Lung (tissue), 12 donors: Measurements from ENCODE around the gene HEATR3. TPM values are rescaled to one million over a fixed set of nuclear protein-coding genes. Genes with fewer than 3 reads are reported as not detected.

Experiments
- ATAC-seq: fragments of 200-7000 bp; cut with Tn5 transposase; one replicate; pipeline ENCODE4 v1.9.1; 2020; ENCODE audit warnings: moderate number of reproducible peaks; ENCODE audit not compliant: insufficient read depth, low FRiP score
- DNase-seq, 3 donors: peaks; one replicate each; pipeline ENCODE4 v3.0.0-alpha.2; 2013 to 2017
- H3K27ac ChIP-seq, 2 donors: one replicate each; pipeline ENCODE4 v1.5.1; 2013; ENCODE audit warnings: mild to moderate bottlenecking in 2 of 2, moderate library complexity in 2 of 2, control low read depth in 1 of 2, inconsistent platforms in 1 of 2, low read depth in 1 of 2, low read length in 1 of 2
- H3K27me3 ChIP-seq, 3 donors: one replicate each; pipeline ENCODE4 v1.5.1; 2013; ENCODE audit warnings: low read length in 2 of 3; ENCODE audit not compliant: control insufficient read depth in 3 of 3, insufficient read depth in 3 of 3
- H3K36me3 ChIP-seq, 4 donors: one replicate each; pipeline ENCODE4 v1.5.1; 2013; ENCODE audit warnings: low read length in 4 of 4, mild to moderate bottlenecking in 1 of 4, moderate library complexity in 1 of 4; ENCODE audit not compliant: control insufficient read depth in 4 of 4, insufficient read depth in 4 of 4
- H3K4me1 ChIP-seq, 5 donors: one replicate each; pipeline ENCODE4 v1.5.1; 2013; ENCODE audit warnings: low read length in 5 of 5, mild to moderate bottlenecking in 2 of 5, moderate library complexity in 1 of 5; ENCODE audit not compliant: control insufficient read depth in 5 of 5, insufficient read depth in 5 of 5
- H3K4me3 ChIP-seq: one replicate; pipeline ENCODE4 v1.5.1; 2013; ENCODE audit warnings: mild to moderate bottlenecking, control low read depth, moderate library complexity
- H3K9ac ChIP-seq, 2 donors: one replicate each; pipeline ENCODE4 v1.5.1; 2013; ENCODE audit warnings: low read length in 2 of 2, control low read depth in 1 of 2; ENCODE audit not compliant: insufficient read depth in 1 of 2
- H3K9me3 ChIP-seq, 4 donors: one replicate each; pipeline ENCODE4 v1.5.1; 2013; ENCODE audit warnings: low read length in 3 of 4, mild to moderate bottlenecking in 1 of 4, moderate library complexity in 1 of 4; ENCODE audit not compliant: control insufficient read depth in 4 of 4, insufficient read depth in 3 of 4
- CTCF ChIP-seq: IDR thresholded peaks from 2 replicates; pipeline ENCODE4 v1.5.1; 2012; ENCODE audit warnings: mild to moderate bottlenecking; ENCODE audit errors: control extremely low read depth, extremely low read depth
- WGBS, 2 donors: extraction: QIAGEN DNeasy Blood & Tissue Kit; methylation state at CpG; one replicate each; pipeline ENCODE4 v1.1.7; 2013; 5-methylcytosine and 5-hydroxymethylcytosine counted together
- polyA plus RNA-seq, 2 donors: library from polyadenylated mRNA; stranded (reverse); fragments of 200-250 nt; gene quantifications; one replicate each; pipeline ENCODE4 v1.2.1, GENCODE V29; 2013
- total RNA-seq, 2 donors: library from RNA; depleted of rRNA in 1 of 2; stranded (reverse); fragments of >200 nt in 1 of 2; gene quantifications; one replicate each; pipeline ENCODE4 v1.2.1, GENCODE V29; 2014 to 2021
- donor health status: control.
- donor health status: control.
- donor health status: Bipolar disorder and iron deficiency.
- donor health status: healthy.
- donor health status: DM: yes; HTN: yes; CAD: no.

HEATR3 gene
- total and polyA plus RNA-seq, 4 donors = 8.7 to 29.9 (median 14.1) TPM

- WGBS, 2 donors = 54 to 77% methylated on average over 8 of the region's 8 CpGs
- peaks cover 0 to 13% (median 6%) of the 10 kb centered on the region in 5 donors for H3K4me1 ChIP-seq
- no peaks in the 10 kb centered on the region for H3K27me3 ChIP-seq
- ATAC-seq = no peak
- TF ChIP-seq CTCF = no peak
- H3K9me3 ChIP-seq = no peaks in the 10 kb centered on the region
- peaks cover 1 to 10% (median 9%) of the 10 kb centered on the region in 4 donors for H3K36me3 ChIP-seq
- no peak overlapping the region for H3K4me3 ChIP-seq
- peak; percentile 18 to 51 (median 46) for DNase-seq
- no peak overlapping the region for H3K9ac ChIP-seq
- H3K27ac ChIP-seq = no peak overlapping the region
Measured at GRCh38 chr16:50040018-50040417, 25.8 kb upstream of the HEATR3 start.

GRCh38 chr16:50040710-50041109, 25.1 kb upstream of the HEATR3 start:
- 30 to 65% methylated on average over 1 of the region's 1 CpG for WGBS, 2 donors
- no peaks in the 10 kb centered on the region for H3K27me3 ChIP-seq
- peaks cover 1 to 8% (median 5%) of the 10 kb centered on the region in 4 donors for H3K36me3 ChIP-seq
- peaks cover 0 to 13% (median 6%) of the 10 kb centered on the region in 5 donors for H3K4me1 ChIP-seq
- H3K27ac ChIP-seq = no peak overlapping the region
- TF ChIP-seq CTCF = no peak
- no peak overlapping the region for H3K4me3 ChIP-seq
- H3K9me3 ChIP-seq = no peaks in the 10 kb centered on the region
- no peak overlapping the region for H3K9ac ChIP-seq
- no peak for DNase-seq
- ATAC-seq = no peak

- ATAC-seq (no peak), DNase-seq (no peak)
- H3K36me3 ChIP-seq = no peaks in the 10 kb centered on the region
- no peak for TF ChIP-seq CTCF
- no peaks in the 10 kb centered on the region for H3K9me3 ChIP-seq
- H3K27ac ChIP-seq = no peak overlapping the region
- WGBS, 2 donors = 82 to 87% methylated on average over 5 of the region's 5 CpGs
- no peak overlapping the region for H3K4me3 ChIP-seq
- H3K9ac ChIP-seq = no peak overlapping the region
- H3K27me3 ChIP-seq = no peaks in the 10 kb centered on the region
- peaks cover 0 to 4% (median 0%) of the 10 kb centered on the region in 5 donors for H3K4me1 ChIP-seq
Measured at GRCh38 chr16:50043358-50043757, 22.4 kb upstream of the HEATR3 start.

GRCh38 chr16:50045412-50045811, 20.4 kb upstream of the HEATR3 start:
- WGBS, 2 donors = 63 to 75% methylated on average over 4 of the region's 4 CpGs
- no peak for TF ChIP-seq CTCF
- no peak overlapping the region for H3K9ac ChIP-seq

More at GRCh38 chr16:50045412-50045811, 20.4 kb upstream of the HEATR3 start:
- H3K27ac ChIP-seq = no peak overlapping the region
- DNase-seq = no peak
- peaks cover 0 to 2% (median 0%) of the 10 kb centered on the region in 5 donors for H3K4me1 ChIP-seq
- H3K4me3 ChIP-seq = no peak overlapping the region
- H3K27me3 ChIP-seq = no peaks in the 10 kb centered on the region
- no peak for ATAC-seq
- no peaks in the 10 kb centered on the region for H3K9me3 ChIP-seq
- H3K36me3 ChIP-seq = no peaks in the 10 kb centered on the region
